ENCODE data around the gene ADGRF3.
A peak's percentile ranks its signal among the peaks of the same experiment; 100 is the strongest.

The ADGRF3 gene

GRCh38 chr2:26347286-26347865 is 787 bp upstream of the ADGRF3 start:
- H3K4me1 ChIP-seq (ENCODE audit: insufficient read depth, low read length, severe bottlenecking), result peaks cover 29% of the 10 kb centered on the region
- H3K27me3 ChIP-seq (ENCODE audit: insufficient read depth, low read length), result no peaks in the 10 kb centered on the region
- no peaks in the 10 kb centered on the region for H3F3A ChIP-seq (ENCODE audit: insufficient read depth, low read length)
- H3K9me2 ChIP-seq (ENCODE audit: low read depth, low read length), result no peaks in the 10 kb centered on the region
- H3K27ac ChIP-seq (ENCODE audit: low read depth, low read length, poor library complexity, severe bottlenecking), result peak overlapping the region; percentile 47
- H4K20me1 ChIP-seq (ENCODE audit: insufficient read depth, low read length), result no peaks in the 10 kb centered on the region
- TF ChIP-seq CTCF (IDR thresholded peaks at IDR 0.05; ENCODE audit: low read length), result no peak
- peaks cover 55% of the 10 kb centered on the region for H3K79me2 ChIP-seq (ENCODE audit: insufficient read depth, low read length)
- H3K4me2 ChIP-seq (ENCODE audit: low read length), result peak overlapping the region; percentile 91
- H3K36me3 ChIP-seq (ENCODE audit: insufficient read depth, low read length), result no peaks in the 10 kb centered on the region
- H2AFZ ChIP-seq (ENCODE audit: low read length), result no peak overlapping the region
- H3K9me3 ChIP-seq (ENCODE audit: low read length), result no peaks in the 10 kb centered on the region
- peak overlapping the region; percentile 80 for H3K9ac ChIP-seq (ENCODE audit: low read length)
- peak overlapping the region; percentile 80 for H3K4me3 ChIP-seq (ENCODE audit: low read depth, low read length, poor library complexity, severe bottlenecking)

GRCh38 chr2:26345545-26346453 is 790 bp downstream of the ADGRF3 start, which contains the start of gene SELENOI:
Gene SELENOI (plus strand): TSS chr2:26346143. CDS start chr2:26346233, 90 bp downstream.
- no peaks in the 10 kb centered on the region for H3F3A ChIP-seq (ENCODE audit: insufficient read depth, low read length)
- H3K79me2 ChIP-seq (ENCODE audit: insufficient read depth, low read length), result peaks cover 42% of the 10 kb centered on the region
- H3K27ac ChIP-seq (ENCODE audit: low read depth, low read length, poor library complexity, severe bottlenecking), result peak within 1 kb of the TSS; percentile 66
- no peaks in the 10 kb centered on the region for H3K9me3 ChIP-seq (ENCODE audit: low read length)
- TF ChIP-seq CTCF (IDR thresholded peaks at IDR 0.05; ENCODE audit: low read length) (no peak), EZH2 (IDR thresholded peaks at IDR 0.05; ENCODE audit: borderline replicate concordance, low read length) (no peak)
- peak within 1 kb of the TSS; percentile 80 for H3K4me3 ChIP-seq (ENCODE audit: low read depth, low read length, poor library complexity, severe bottlenecking)
- H3K27me3 ChIP-seq (ENCODE audit: insufficient read depth, low read length), result no peaks in the 10 kb centered on the region
- peak within 1 kb of the TSS; percentile 84 for H3K9ac ChIP-seq (ENCODE audit: low read length)
- H3K4me1 ChIP-seq (ENCODE audit: insufficient read depth, low read length, severe bottlenecking), result peaks cover 29% of the 10 kb centered on the region
- no peaks in the 10 kb centered on the region for H3K36me3 ChIP-seq (ENCODE audit: insufficient read depth, low read length)
- H4K20me1 ChIP-seq (ENCODE audit: insufficient read depth, low read length), result no peaks in the 10 kb centered on the region
- H2AFZ ChIP-seq (ENCODE audit: low read length), result no peak within 1 kb of the TSS
- H3K9me2 ChIP-seq (ENCODE audit: low read depth, low read length), result no peaks in the 10 kb centered on the region
- peak within 1 kb of the TSS; percentile 91 for H3K4me2 ChIP-seq (ENCODE audit: low read length)

- peaks cover 29% of the 10 kb centered on the region for H3K4me1 ChIP-seq (ENCODE audit: insufficient read depth, low read length, severe bottlenecking)
- H3F3A ChIP-seq (ENCODE audit: insufficient read depth, low read length), result no peaks in the 10 kb centered on the region
- H3K4me3 ChIP-seq (ENCODE audit: low read depth, low read length, poor library complexity, severe bottlenecking), result peak overlapping the region; percentile 80
- no peaks in the 10 kb centered on the region for H3K9me2 ChIP-seq (ENCODE audit: low read depth, low read length)
- peaks cover 36% of the 10 kb centered on the region for H3K79me2 ChIP-seq (ENCODE audit: insufficient read depth, low read length)
- peak overlapping the region; percentile 84 for H3K9ac ChIP-seq (ENCODE audit: low read length)
- no peak overlapping the region for H2AFZ ChIP-seq (ENCODE audit: low read length)
- peak overlapping the region; percentile 66 for H3K27ac ChIP-seq (ENCODE audit: low read depth, low read length, poor library complexity, severe bottlenecking)
- no peaks in the 10 kb centered on the region for H3K36me3 ChIP-seq (ENCODE audit: insufficient read depth, low read length)
- H3K9me3 ChIP-seq (ENCODE audit: low read length), result no peaks in the 10 kb centered on the region
- H3K27me3 ChIP-seq (ENCODE audit: insufficient read depth, low read length), result no peaks in the 10 kb centered on the region
- H4K20me1 ChIP-seq (ENCODE audit: insufficient read depth, low read length), result no peaks in the 10 kb centered on the region
- TF ChIP-seq CTCF (IDR thresholded peaks at IDR 0.05; ENCODE audit: low read length) (no peak), EZH2 (IDR thresholded peaks at IDR 0.05; ENCODE audit: borderline replicate concordance, low read length) (no peak)
- H3K4me2 ChIP-seq (ENCODE audit: low read length), result peak overlapping the region; percentile 71
These were observed 1.4 kb downstream of the ADGRF3 start for GRCh38 chr2:26345283-26345544.

All from OCI-LY1 (cell line).